ENCODE data around the gene TASP1.

TASP1 gene

GRCh38 chr20:13526551-13526950, 112.2 kb downstream of the TASP1 start:
- H3K36me3 Mint-ChIP-seq (ENCODE audit: low read depth), result peaks cover 56% of the 10 kb centered on the region
- H3K27me3 Mint-ChIP-seq (ENCODE audit: low read depth, poor library complexity), result no peaks in the 10 kb centered on the region
- H3K9me3 Mint-ChIP-seq, result peaks cover 3% of the 10 kb centered on the region
- H3K4me1 Mint-ChIP-seq, result no peaks in the 10 kb centered on the region
- H3K27ac Mint-ChIP-seq, result no peak overlapping the region
- no peak for TF ChIP-seq CTCF (IDR thresholded peaks at IDR 0.05)
- DNase-seq, result no peak
- H3K4me3 Mint-ChIP-seq, result no peak overlapping the region

GRCh38 chr20:13525225-13525940, 113.3 kb downstream of the TASP1 start:
- no peak for DNase-seq
- no peaks in the 10 kb centered on the region for H3K27me3 Mint-ChIP-seq (ENCODE audit: low read depth, poor library complexity)

GRCh38 chr20:13524339-13524738, 114.4 kb downstream of the TASP1 start:
- no peak overlapping the region for H3K4me3 Mint-ChIP-seq

More at GRCh38 chr20:13525225-13525940, 113.3 kb downstream of the TASP1 start:
- Mint-ChIP-seq H3K9me3 (peaks cover 4% of the 10 kb centered on the region), H3K36me3 (ENCODE audit: low read depth) (peaks cover 64% of the 10 kb centered on the region), H3K4me1 (no peaks in the 10 kb centered on the region), H3K27ac (no peak overlapping the region), H3K4me3 (no peak overlapping the region)
- no peak for TF ChIP-seq CTCF (IDR thresholded peaks at IDR 0.05)

GRCh38 chr20:13517831-13518230, 120.9 kb downstream of the TASP1 start:
- peaks cover 10% of the 10 kb centered on the region for H3K9me3 Mint-ChIP-seq

More at GRCh38 chr20:13524339-13524738, 114.4 kb downstream of the TASP1 start:
- H3K36me3 Mint-ChIP-seq (ENCODE audit: low read depth), result peaks cover 74% of the 10 kb centered on the region
- H3K9me3 Mint-ChIP-seq, result peaks cover 8% of the 10 kb centered on the region
- no peak overlapping the region for H3K27ac Mint-ChIP-seq
- H3K27me3 Mint-ChIP-seq (ENCODE audit: low read depth, poor library complexity), result no peaks in the 10 kb centered on the region
- no peaks in the 10 kb centered on the region for H3K4me1 Mint-ChIP-seq
- TF ChIP-seq CTCF (IDR thresholded peaks at IDR 0.05), result no peak
- no peak for DNase-seq

GRCh38 chr20:13515796-13516558, 122.8 kb downstream of the TASP1 start:
- DNase-seq, result no peak
- no peak for TF ChIP-seq CTCF (IDR thresholded peaks at IDR 0.05)
- Mint-ChIP-seq H3K4me1 (no peaks in the 10 kb centered on the region), H3K4me3 (no peak overlapping the region), H3K27me3 (ENCODE audit: low read depth, poor library complexity) (no peaks in the 10 kb centered on the region), H3K9me3 (peaks cover 18% of the 10 kb centered on the region), H3K27ac (peak overlapping the region; percentile 9), H3K36me3 (ENCODE audit: low read depth) (peaks cover 80% of the 10 kb centered on the region)

More at GRCh38 chr20:13517831-13518230, 120.9 kb downstream of the TASP1 start:
- H3K36me3 Mint-ChIP-seq (ENCODE audit: low read depth), result peaks cover 76% of the 10 kb centered on the region
- H3K4me1 Mint-ChIP-seq, result no peaks in the 10 kb centered on the region
- no peak for DNase-seq
- TF ChIP-seq CTCF (IDR thresholded peaks at IDR 0.05), result no peak
- no peak overlapping the region for H3K4me3 Mint-ChIP-seq
- H3K27ac Mint-ChIP-seq, result no peak overlapping the region
- no peaks in the 10 kb centered on the region for H3K27me3 Mint-ChIP-seq (ENCODE audit: low read depth, poor library complexity)

Data from nephron progenitor cell (in vitro differentiated cells).